ENCODE measurements around the gene NKD1.

Gene NKD1

GRCh38 chr16:50616883-50617645, 68.9 kb downstream of the NKD1 start:
- ChIA-PET CTCF (interaction anchor here (1.2 kb wide), 1 partner anchor 18 kb away, joined by 3 read pairs; no protein-coding TSS in a partner anchor), POLR2A (no interaction called here)
- DNase-seq: no peak
- Histone ChIP-seq H3K36me3 (ENCODE audit: control insufficient read depth in 4 of 4, insufficient read depth in 4 of 4, low read length in 3 of 4) (no peaks in the 10 kb centered on the region), H3K27ac (ENCODE audit: insufficient read depth in 1 of 2, low read depth in 1 of 2, low read length in 2 of 2, poor library complexity in 1 of 2, severe bottlenecking in 2 of 2) (no peak overlapping the region), H3K27me3 (replicated peaks in 2 of 5; ENCODE audit: control insufficient read depth in 4 of 5, insufficient read depth in 5 of 5, low read length in 4 of 5) (no peaks in the 10 kb centered on the region), H3K4me3 (ENCODE audit: control insufficient read depth in 1 of 7, extremely low read depth in 1 of 7, insufficient read depth in 4 of 7, low read depth in 2 of 7, low read length in 6 of 7) (no peak overlapping the region), H3K9me3 (ENCODE audit: control extremely low read depth in 1 of 5, control insufficient read depth in 4 of 5, insufficient read depth in 2 of 5, low read depth in 1 of 5, low read length in 4 of 5) (no peaks in the 10 kb centered on the region), H3K4me1 (ENCODE audit: control extremely low read depth in 1 of 4, control insufficient read depth in 4 of 4, insufficient read depth in 4 of 4, low read length in 3 of 4) (no peaks in the 10 kb centered on the region)
- WGBS (ENCODE audit: insufficient coverage): 95% methylated on average over 3 of the region's 11 CpGs

- POLR2A ChIA-PET: no interaction called here
- 100% methylated on average over 1 of the region's 2 CpGs for WGBS (ENCODE audit: insufficient coverage)
- no peak for DNase-seq
- CTCF ChIA-PET: no interaction called here
- no peaks in the 10 kb centered on the region for H3K4me1 ChIP-seq (ENCODE audit: control extremely low read depth in 1 of 4, control insufficient read depth in 4 of 4, insufficient read depth in 4 of 4, low read length in 3 of 4)
- no peaks in the 10 kb centered on the region for H3K36me3 ChIP-seq (ENCODE audit: control insufficient read depth in 4 of 4, insufficient read depth in 4 of 4, low read length in 3 of 4)
- no peak overlapping the region for H3K4me3 ChIP-seq (ENCODE audit: control insufficient read depth in 1 of 7, extremely low read depth in 1 of 7, insufficient read depth in 4 of 7, low read depth in 2 of 7, low read length in 6 of 7)
- no peak overlapping the region for H3K27ac ChIP-seq (ENCODE audit: insufficient read depth in 1 of 2, low read depth in 1 of 2, low read length in 2 of 2, poor library complexity in 1 of 2, severe bottlenecking in 2 of 2)
- no peaks in the 10 kb centered on the region for H3K27me3 ChIP-seq (replicated peaks in 2 of 5; ENCODE audit: control insufficient read depth in 4 of 5, insufficient read depth in 5 of 5, low read length in 4 of 5)
- H3K9me3 ChIP-seq (ENCODE audit: control extremely low read depth in 1 of 5, control insufficient read depth in 4 of 5, insufficient read depth in 2 of 5, low read depth in 1 of 5, low read length in 4 of 5): no peaks in the 10 kb centered on the region
Observed at GRCh38 chr16:50617646-50618184, 69.5 kb downstream of the NKD1 start.

GRCh38 chr16:50618238-50618918, 70.2 kb downstream of the NKD1 start:
- H3K4me3 ChIP-seq (ENCODE audit: control insufficient read depth in 1 of 7, extremely low read depth in 1 of 7, insufficient read depth in 4 of 7, low read depth in 2 of 7, low read length in 6 of 7): no peak overlapping the region
- POLR2A ChIA-PET: no interaction called here
- 97% methylated on average over 7 of the region's 12 CpGs for WGBS (ENCODE audit: insufficient coverage)
- no peaks in the 10 kb centered on the region for H3K36me3 ChIP-seq (ENCODE audit: control insufficient read depth in 4 of 4, insufficient read depth in 4 of 4, low read length in 3 of 4)
- CTCF ChIA-PET: interaction anchor here (1.1 to 1.7 kb wide), 3 partner anchors 8 to 71 kb away, joined by 3 to 4 read pairs (median 4); no protein-coding TSS in a partner anchor
- no peak overlapping the region for H3K27ac ChIP-seq (ENCODE audit: insufficient read depth in 1 of 2, low read depth in 1 of 2, low read length in 2 of 2, poor library complexity in 1 of 2, severe bottlenecking in 2 of 2)
- no peaks in the 10 kb centered on the region for H3K9me3 ChIP-seq (ENCODE audit: control extremely low read depth in 1 of 5, control insufficient read depth in 4 of 5, insufficient read depth in 2 of 5, low read depth in 1 of 5, low read length in 4 of 5)
- no peak for DNase-seq
- no peaks in the 10 kb centered on the region for H3K4me1 ChIP-seq (ENCODE audit: control extremely low read depth in 1 of 4, control insufficient read depth in 4 of 4, insufficient read depth in 4 of 4, low read length in 3 of 4)
- H3K27me3 ChIP-seq (replicated peaks in 2 of 5; ENCODE audit: control insufficient read depth in 4 of 5, insufficient read depth in 5 of 5, low read length in 4 of 5): no peaks in the 10 kb centered on the region

- no peaks in the 10 kb centered on the region for H3K4me1 ChIP-seq (ENCODE audit: control extremely low read depth in 1 of 4, control insufficient read depth in 4 of 4, insufficient read depth in 4 of 4, low read length in 3 of 4)
- H3K36me3 ChIP-seq (ENCODE audit: control insufficient read depth in 4 of 4, insufficient read depth in 4 of 4, low read length in 3 of 4): no peaks in the 10 kb centered on the region
- H3K9me3 ChIP-seq (ENCODE audit: control extremely low read depth in 1 of 5, control insufficient read depth in 4 of 5, insufficient read depth in 2 of 5, low read depth in 1 of 5, low read length in 4 of 5): no peaks in the 10 kb centered on the region
- H3K4me3 ChIP-seq (ENCODE audit: control insufficient read depth in 1 of 7, extremely low read depth in 1 of 7, insufficient read depth in 4 of 7, low read depth in 2 of 7, low read length in 6 of 7): no peak overlapping the region
- no peaks in the 10 kb centered on the region for H3K27me3 ChIP-seq (replicated peaks in 2 of 5; ENCODE audit: control insufficient read depth in 4 of 5, insufficient read depth in 5 of 5, low read length in 4 of 5)
- H3K27ac ChIP-seq (ENCODE audit: insufficient read depth in 1 of 2, low read depth in 1 of 2, low read length in 2 of 2, poor library complexity in 1 of 2, severe bottlenecking in 2 of 2): no peak overlapping the region
- CTCF ChIA-PET: interaction anchor here (1.0 to 1.7 kb wide), 4 partner anchors 10 to 73 kb away, joined by 3 to 4 read pairs (median 4); no protein-coding TSS in a partner anchor
- 96% methylated on average over 7 of the region's 10 CpGs for WGBS (ENCODE audit: insufficient coverage)
- POLR2A ChIA-PET: no interaction called here
- DNase-seq: no peak
Observed at GRCh38 chr16:50619702-50620491, 71.7 kb downstream of the NKD1 start.

- ChIA-PET CTCF (interaction anchor here (0.6 to 1.0 kb wide), 2 partner anchors 11 to 141 kb away, joined by 3 read pairs; no protein-coding TSS in a partner anchor), POLR2A (no interaction called here)
Observed at GRCh38 chr16:50620646-50621451, 72.7 kb downstream of the NKD1 start.

GRCh38 chr16:50621452-50621792, 73.2 kb downstream of the NKD1 start:
- DNase-seq: no peak
- ChIA-PET POLR2A (no interaction called here), CTCF (no interaction called here)
- Histone ChIP-seq H3K4me3 (ENCODE audit: control insufficient read depth in 1 of 7, extremely low read depth in 1 of 7, insufficient read depth in 4 of 7, low read depth in 2 of 7, low read length in 6 of 7) (no peak overlapping the region), H3K4me1 (ENCODE audit: control extremely low read depth in 1 of 4, control insufficient read depth in 4 of 4, insufficient read depth in 4 of 4, low read length in 3 of 4) (peaks cover 0 to 2% (median under 1%) of the 10 kb centered on the region in 4 experiments), H3K27ac (ENCODE audit: insufficient read depth in 1 of 2, low read depth in 1 of 2, low read length in 2 of 2, poor library complexity in 1 of 2, severe bottlenecking in 2 of 2) (no peak overlapping the region), H3K27me3 (replicated peaks in 2 of 5; ENCODE audit: control insufficient read depth in 4 of 5, insufficient read depth in 5 of 5, low read length in 4 of 5) (no peaks in the 10 kb centered on the region), H3K36me3 (ENCODE audit: control insufficient read depth in 4 of 4, insufficient read depth in 4 of 4, low read length in 3 of 4) (no peaks in the 10 kb centered on the region), H3K9me3 (ENCODE audit: control extremely low read depth in 1 of 5, control insufficient read depth in 4 of 5, insufficient read depth in 2 of 5, low read depth in 1 of 5, low read length in 4 of 5) (no peaks in the 10 kb centered on the region)
- 100% methylated on average over 8 of the region's 9 CpGs for WGBS (ENCODE audit: insufficient coverage)

More at GRCh38 chr16:50620646-50621451, 72.7 kb downstream of the NKD1 start:
- Histone ChIP-seq H3K36me3 (ENCODE audit: control insufficient read depth in 4 of 4, insufficient read depth in 4 of 4, low read length in 3 of 4) (no peaks in the 10 kb centered on the region), H3K4me1 (ENCODE audit: control extremely low read depth in 1 of 4, control insufficient read depth in 4 of 4, insufficient read depth in 4 of 4, low read length in 3 of 4) (no peaks in the 10 kb centered on the region), H3K9me3 (ENCODE audit: control extremely low read depth in 1 of 5, control insufficient read depth in 4 of 5, insufficient read depth in 2 of 5, low read depth in 1 of 5, low read length in 4 of 5) (no peaks in the 10 kb centered on the region), H3K4me3 (ENCODE audit: control insufficient read depth in 1 of 7, extremely low read depth in 1 of 7, insufficient read depth in 4 of 7, low read depth in 2 of 7, low read length in 6 of 7) (no peak overlapping the region), H3K27me3 (replicated peaks in 2 of 5; ENCODE audit: control insufficient read depth in 4 of 5, insufficient read depth in 5 of 5, low read length in 4 of 5) (no peaks in the 10 kb centered on the region), H3K27ac (ENCODE audit: insufficient read depth in 1 of 2, low read depth in 1 of 2, low read length in 2 of 2, poor library complexity in 1 of 2, severe bottlenecking in 2 of 2) (no peak overlapping the region)
- 98% methylated on average over 10 of the region's 11 CpGs for WGBS (ENCODE audit: insufficient coverage)
- no peak for DNase-seq

Measured in common myeloid progenitor, CD34-positive (primary cell).